ENCODE data around the gene CREB3L1. TPM values are rescaled to one million over a fixed set of nuclear protein-coding genes. Genes with fewer than 3 reads are reported as not detected.

The CREB3L1 gene
- total and polyA plus RNA-seq, 2 experiments from 2014 or later, result 8.5 to 10.4 TPM

- H3K4me2 ChIP-seq, result peak overlapping the region; percentile 98
- H3K27me3 ChIP-seq (ENCODE audit: insufficient read depth), result peaks cover 32% of the 10 kb centered on the region
- Mint-ChIP-seq H3K27ac (no peak overlapping the region), H3K4me1 (peaks cover 46% of the 10 kb centered on the region), H3K36me3 (ENCODE audit: low read depth) (no peaks in the 10 kb centered on the region; the same call in 2 of the 3 replicates), H3K9me3 (peaks cover 3% of the 10 kb centered on the region; the same call in 1 of the 3 replicates), H3K27me3 (ENCODE audit: insufficient read depth, low read depth, poor library complexity) (peaks cover 26% of the 10 kb centered on the region), H3K4me3 (peak overlapping the region; percentile 66)
- peak; percentile 33 for ATAC-seq
- no peaks in the 10 kb centered on the region for H4K20me1 ChIP-seq (replicated peaks; ENCODE audit: insufficient read depth)
- TF ChIP-seq EZH2 (IDR thresholded peaks at IDR 0.05; ENCODE audit: low read depth, unreplicated experiment) (peak; percentile 9), CREB1 (CRISPR knock-in tag; IDR thresholded peaks at IDR 0.05; ENCODE audit: low read depth) (peak; percentile 86), ZNF114 (CRISPR knock-in tag; IDR thresholded peaks at IDR 0.05) (no peak)
- no peak overlapping the region for H3K27ac ChIP-seq (ENCODE audit: low read depth)
- no peaks in the 10 kb centered on the region for H3K36me3 ChIP-seq (ENCODE audit: insufficient read depth)
- H3K79me2 ChIP-seq (replicated peaks; ENCODE audit: insufficient read depth), result no peaks in the 10 kb centered on the region
- peaks cover 25% of the 10 kb centered on the region for H3F3A ChIP-seq (replicated peaks; ENCODE audit: low read depth)
- peaks cover 39% of the 10 kb centered on the region for H3K4me1 ChIP-seq (ENCODE audit: insufficient read depth)
- H3K4me3 ChIP-seq, result peak overlapping the region; percentile 81
- peak overlapping the region; percentile 94 for H2AFZ ChIP-seq
- DNase-seq (ENCODE audit: low spot score), result peak; percentile 79
- H3K9me2 ChIP-seq (ENCODE audit: insufficient read depth), result peaks cover 10% of the 10 kb centered on the region; the same call in 1 of the 2 replicates
Measured at GRCh38 chr11:46238078-46238966, 39.1 kb upstream of the CREB3L1 start.

DNA sequence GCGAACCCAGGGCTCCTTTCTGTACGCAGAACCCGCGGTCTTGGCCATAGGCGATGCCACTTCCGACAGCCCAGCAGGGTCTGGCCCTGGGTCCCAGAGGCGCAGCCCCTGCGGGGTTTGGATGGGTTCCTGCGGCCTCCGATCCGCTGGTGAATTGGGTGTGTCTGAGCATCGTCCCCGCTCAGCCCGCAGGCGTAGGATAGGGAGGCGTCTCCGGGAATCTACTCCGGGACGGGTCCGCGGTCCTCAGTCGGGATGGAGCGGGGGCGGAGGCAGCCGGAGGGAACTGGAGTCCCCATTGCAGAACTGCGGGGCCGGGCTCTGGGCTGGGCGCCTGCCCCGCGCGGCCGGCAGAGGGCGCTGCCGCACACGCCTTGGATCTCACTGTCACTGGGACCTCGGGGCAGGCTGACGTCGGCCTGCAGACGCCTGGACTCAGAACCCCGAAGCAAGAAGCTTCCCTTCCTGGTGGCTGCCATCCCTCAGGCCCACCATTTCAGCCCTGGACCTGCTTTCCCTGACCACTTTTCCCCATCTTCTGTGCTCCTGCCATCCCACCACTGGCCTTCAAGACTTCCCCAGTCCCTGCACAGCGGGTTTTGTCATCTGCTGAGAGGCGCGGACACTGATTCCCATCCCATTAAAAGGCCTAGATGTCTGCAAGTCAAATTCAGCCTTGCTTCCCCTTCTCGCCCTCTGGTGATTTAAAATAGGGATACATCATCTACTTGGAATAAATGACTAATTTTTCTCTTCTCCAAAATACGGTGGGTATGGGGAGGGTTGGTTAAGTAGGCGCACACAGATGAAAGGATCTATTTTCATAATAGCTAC is 38.3 kb upstream of the CREB3L1 start:
- Histone ChIP-seq H3K36me3 (ENCODE audit: insufficient read depth) (no peaks in the 10 kb centered on the region), H3K27ac (ENCODE audit: low read depth) (peak overlapping the region; percentile 24; the same call in 1 of the 2 replicates), H3F3A (replicated peaks; ENCODE audit: low read depth) (peaks cover 25% of the 10 kb centered on the region), H3K27me3 (ENCODE audit: insufficient read depth) (peaks cover 32% of the 10 kb centered on the region), H3K79me2 (replicated peaks; ENCODE audit: insufficient read depth) (no peaks in the 10 kb centered on the region), H3K9me2 (ENCODE audit: insufficient read depth) (peaks cover 10% of the 10 kb centered on the region; the same call in 1 of the 2 replicates), H3K4me2 (peak overlapping the region; percentile 98), H4K20me1 (replicated peaks; ENCODE audit: insufficient read depth) (no peaks in the 10 kb centered on the region), H2AFZ (peak overlapping the region; percentile 94), H3K4me3 (peak overlapping the region; percentile 81), H3K4me1 (ENCODE audit: insufficient read depth) (peaks cover 39% of the 10 kb centered on the region)
- Mint-ChIP-seq H3K4me1 (peaks cover 50% of the 10 kb centered on the region), H3K36me3 (ENCODE audit: low read depth) (no peaks in the 10 kb centered on the region; the same call in 2 of the 3 replicates), H3K9me3 (peaks cover 3% of the 10 kb centered on the region; the same call in 1 of the 3 replicates), H3K27me3 (ENCODE audit: insufficient read depth, low read depth, poor library complexity) (peaks cover 30% of the 10 kb centered on the region), H3K4me3 (peak overlapping the region; percentile 66), H3K27ac (no peak overlapping the region; the same call in 1 of the 2 replicates)
- ATAC-seq (peak; percentile 77), DNase-seq (ENCODE audit: low spot score) (peak; percentile 93)
- TF ChIP-seq, protein P1, sequence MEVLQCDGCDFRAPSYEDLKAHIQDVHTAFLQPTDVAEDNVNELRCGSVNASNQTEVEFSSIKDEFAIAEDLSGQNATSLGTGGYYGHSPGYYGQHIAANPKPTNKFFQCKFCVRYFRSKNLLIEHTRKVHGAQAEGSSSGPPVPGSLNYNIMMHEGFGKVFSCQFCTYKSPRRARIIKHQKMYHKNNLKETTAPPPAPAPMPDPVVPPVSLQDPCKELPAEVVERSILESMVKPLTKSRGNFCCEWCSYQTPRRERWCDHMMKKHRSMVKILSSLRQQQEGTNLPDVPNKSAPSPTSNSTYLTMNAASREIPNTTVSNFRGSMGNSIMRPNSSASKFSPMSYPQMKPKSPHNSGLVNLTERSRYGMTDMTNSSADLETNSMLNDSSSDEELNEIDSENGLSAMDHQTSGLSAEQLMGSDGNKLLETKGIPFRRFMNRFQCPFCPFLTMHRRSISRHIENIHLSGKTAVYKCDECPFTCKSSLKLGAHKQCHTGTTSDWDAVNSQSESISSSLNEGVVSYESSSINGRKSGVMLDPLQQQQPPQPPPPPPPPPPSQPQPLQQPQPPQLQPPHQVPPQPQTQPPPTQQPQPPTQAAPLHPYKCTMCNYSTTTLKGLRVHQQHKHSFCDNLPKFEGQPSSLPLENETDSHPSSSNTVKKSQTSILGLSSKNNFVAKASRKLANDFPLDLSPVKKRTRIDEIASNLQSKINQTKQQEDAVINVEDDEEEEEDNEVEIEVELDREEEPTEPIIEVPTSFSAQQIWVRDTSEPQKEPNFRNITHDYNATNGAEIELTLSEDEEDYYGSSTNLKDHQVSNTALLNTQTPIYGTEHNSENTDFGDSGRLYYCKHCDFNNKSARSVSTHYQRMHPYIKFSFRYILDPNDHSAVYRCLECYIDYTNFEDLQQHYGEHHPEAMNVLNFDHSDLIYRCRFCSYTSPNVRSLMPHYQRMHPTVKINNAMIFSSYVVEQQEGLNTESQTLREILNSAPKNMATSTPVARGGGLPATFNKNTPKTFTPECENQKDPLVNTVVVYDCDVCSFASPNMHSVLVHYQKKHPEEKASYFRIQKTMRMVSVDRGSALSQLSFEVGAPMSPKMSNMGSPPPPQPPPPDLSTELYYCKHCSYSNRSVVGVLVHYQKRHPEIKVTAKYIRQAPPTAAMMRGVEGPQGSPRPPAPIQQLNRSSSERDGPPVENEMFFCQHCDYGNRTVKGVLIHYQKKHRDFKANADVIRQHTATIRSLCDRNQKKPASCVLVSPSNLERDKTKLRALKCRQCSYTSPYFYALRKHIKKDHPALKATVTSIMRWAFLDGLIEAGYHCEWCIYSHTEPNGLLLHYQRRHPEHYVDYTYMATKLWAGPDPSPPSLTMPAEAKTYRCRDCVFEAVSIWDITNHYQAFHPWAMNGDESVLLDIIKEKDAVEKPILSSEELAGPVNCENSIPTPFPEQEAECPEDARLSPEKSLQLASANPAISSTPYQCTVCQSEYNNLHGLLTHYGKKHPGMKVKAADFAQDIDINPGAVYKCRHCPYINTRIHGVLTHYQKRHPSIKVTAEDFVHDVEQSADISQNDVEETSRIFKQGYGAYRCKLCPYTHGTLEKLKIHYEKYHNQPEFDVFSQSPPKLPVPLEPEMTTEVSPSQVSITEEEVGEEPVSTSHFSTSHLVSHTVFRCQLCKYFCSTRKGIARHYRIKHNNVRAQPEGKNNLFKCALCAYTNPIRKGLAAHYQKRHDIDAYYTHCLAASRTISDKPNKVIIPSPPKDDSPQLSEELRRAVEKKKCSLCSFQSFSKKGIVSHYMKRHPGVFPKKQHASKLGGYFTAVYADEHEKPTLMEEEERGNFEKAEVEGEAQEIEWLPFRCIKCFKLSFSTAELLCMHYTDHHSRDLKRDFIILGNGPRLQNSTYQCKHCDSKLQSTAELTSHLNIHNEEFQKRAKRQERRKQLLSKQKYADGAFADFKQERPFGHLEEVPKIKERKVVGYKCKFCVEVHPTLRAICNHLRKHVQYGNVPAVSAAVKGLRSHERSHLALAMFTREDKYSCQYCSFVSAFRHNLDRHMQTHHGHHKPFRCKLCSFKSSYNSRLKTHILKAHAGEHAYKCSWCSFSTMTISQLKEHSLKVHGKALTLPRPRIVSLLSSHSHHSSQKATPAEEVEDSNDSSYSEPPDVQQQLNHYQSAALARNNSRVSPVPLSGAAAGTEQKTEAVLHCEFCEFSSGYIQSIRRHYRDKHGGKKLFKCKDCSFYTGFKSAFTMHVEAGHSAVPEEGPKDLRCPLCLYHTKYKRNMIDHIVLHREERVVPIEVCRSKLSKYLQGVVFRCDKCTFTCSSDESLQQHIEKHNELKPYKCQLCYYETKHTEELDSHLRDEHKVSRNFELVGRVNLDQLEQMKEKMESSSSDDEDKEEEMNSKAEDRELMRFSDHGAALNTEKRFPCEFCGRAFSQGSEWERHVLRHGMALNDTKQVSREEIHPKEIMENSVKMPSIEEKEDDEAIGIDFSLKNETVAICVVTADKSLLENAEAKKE (CRISPR knock-in tag; IDR thresholded peaks at IDR 0.05), result no peak
- peak; percentile 21; the same call in 1 of the 2 replicates for TF ChIP-seq POLR2AphosphoS5 (IDR thresholded peaks at IDR 0.05; ENCODE audit: low read depth)
- TF ChIP-seq STAT1 (IDR thresholded peaks at IDR 0.05; ENCODE audit: unreplicated experiment), result no peak
- no peak for TF ChIP-seq JUNB (IDR thresholded peaks at IDR 0.05; ENCODE audit: unreplicated experiment)
- TF ChIP-seq CREB1 (CRISPR knock-in tag; IDR thresholded peaks at IDR 0.05; ENCODE audit: low read depth), result peak; percentile 65
- no peak for TF ChIP-seq REST (IDR thresholded peaks at IDR 0.05; ENCODE audit: unreplicated experiment)

All from GM23338 (cell line).